K562 (cell line): ENCODE measurements around the gene UBQLNL. TPM values are rescaled to one million over a fixed set of nuclear protein-coding genes. Genes with fewer than 3 reads are reported as not detected.

Source experiments
- ATAC-seq: fragments of 200-7000 bp; cut with Tn5 transposase; 3 replicates; pipeline ENCODE4 v1.9.1; 2020; ENCODE audit warnings: moderate library complexity
- BruUV-seq: library from RNA; stranded (reverse); fragments of 400-500 nt; replicated peaks from 2 replicates; lab custom pipeline; 2021; lab: Mats Ljungman, UMichigan
- CTCF ChIA-PET: fragments of 300-600 bp; formaldehyde crosslinking; extraction: SDS; loops from one replicate; lab custom pipeline; 2021; ENCODE audit warnings: low intra/inter-chr PET ratio; lab: Yijun Ruan, JAX
- POLR2A ChIA-PET: fragments of 300-600, 350-650 bp; sonication (Branson Sonifier 250); formaldehyde crosslinking; extraction: SDS; loops from one replicate; lab custom pipeline; 2021; ENCODE audit warnings: antibody characterized with exemption, inconsistent platforms; lab: Yijun Ruan, JAX
- DNase-seq, 4 experiments: peaks; one replicate each; pipeline versions ENCODE4 v3.0.0 to v3.0.0-alpha.2; 2011 to 2018; ENCODE audit warnings: low spot score in 3 of 4, mixed read lengths in 3 of 4; ENCODE audit errors: extremely low read depth in 1 of 4
- FAIRE-seq: peaks from 2 replicates; lab custom pipeline; 2011; peaks lifted over from hg19 to GRCh38; lab: Jason Lieb, UNC
- H2AFZ ChIP-seq: 2 replicates; pipeline ENCODE4 v1.6.0; 2011; ENCODE audit warnings: low read depth, low read length, control low read depth, inconsistent platforms
- H3K27ac ChIP-seq: fragments of 200-600 bp; 3 replicates; pipeline ENCODE4 v1.8.0; 2011; ENCODE audit warnings: low read depth, mild to moderate bottlenecking, control low read depth, inconsistent platforms, low read length, moderate library complexity, mixed read lengths; ENCODE audit errors: extremely low read depth
- H3K27me3 ChIP-seq, 2 experiments: fragments of 300-600 bp in 1 of 2; 2 replicates in 1 of 2; 3 replicates in 1 of 2; pipeline versions ENCODE4 v1.6.0 to v1.8.0; 2011; ENCODE audit warnings: inconsistent platforms in 2 of 2, low read length in 2 of 2, mild to moderate bottlenecking in 1 of 2, mixed read lengths in 1 of 2, moderate library complexity in 1 of 2; ENCODE audit not compliant: control insufficient read depth in 2 of 2, insufficient read depth in 2 of 2
- H3K36me3 ChIP-seq: fragments of 300-600 bp; 3 replicates; pipeline ENCODE4 v1.8.0; 2011; ENCODE audit warnings: mild to moderate bottlenecking, low read length, inconsistent platforms; ENCODE audit not compliant: control insufficient read depth, insufficient read depth
- H3K4me1 ChIP-seq, 2 experiments: fragments of 200-600 bp in 1 of 2; replicated peaks in 1 of 2; 2 replicates in 1 of 2; 3 replicates in 1 of 2; pipeline versions ENCODE4 v1.5.1 to v1.8.0; 2011; ENCODE audit warnings: inconsistent platforms in 2 of 2, low read length in 2 of 2, mild to moderate bottlenecking in 1 of 2, mixed read lengths in 1 of 2, moderate library complexity in 1 of 2; ENCODE audit not compliant: control insufficient read depth in 2 of 2, insufficient read depth in 2 of 2
- H3K4me2 ChIP-seq: 2 replicates; pipeline ENCODE4 v1.6.1; 2011; ENCODE audit warnings: low read length, control low read depth, inconsistent platforms, mixed read lengths; ENCODE audit not compliant: insufficient read depth
- H3K4me3 ChIP-seq: fragments of 200-600 bp; sonication (generic), shearing (Covaris generic); 2 replicates; pipeline ENCODE4 v1.5.1; 2016; ENCODE audit warnings: control low read depth, inconsistent platforms
- H3K79me2 ChIP-seq: fragments of 200-600 bp; 3 replicates; pipeline ENCODE4 v1.8.0; 2011; ENCODE audit warnings: low read length, inconsistent platforms; ENCODE audit not compliant: control insufficient read depth, insufficient read depth
- H3K9ac ChIP-seq, 2 experiments: 2 replicates each; pipeline versions ENCODE4 v1.6.0 to v1.6.1; 2011; ENCODE audit warnings: low read depth in 2 of 2, low read length in 2 of 2, control low read depth in 1 of 2, inconsistent platforms in 1 of 2, mild to moderate bottlenecking in 1 of 2, mixed read lengths in 1 of 2; ENCODE audit not compliant: insufficient read depth in 1 of 2
- H3K9me1 ChIP-seq: one replicate; pipeline ENCODE4 v1.6.0; 2011; ENCODE audit warnings: inconsistent platforms, mild to moderate bottlenecking, low read length, moderate library complexity; ENCODE audit not compliant: control insufficient read depth, insufficient read depth
- H3K9me3 ChIP-seq: replicated peaks from 2 replicates; pipeline ENCODE4 v1.5.1; 2011; ENCODE audit warnings: low read depth, low read length, inconsistent platforms; ENCODE audit not compliant: control insufficient read depth, insufficient read depth
- H4K20me1 ChIP-seq: replicated peaks from 2 replicates; pipeline ENCODE4 v1.6.1; 2011; ENCODE audit warnings: low read length, inconsistent platforms, mixed read lengths; ENCODE audit not compliant: control insufficient read depth, insufficient read depth
- BHLHE40 ChIP-seq: IDR thresholded peaks from 2 replicates; pipeline ENCODE4 v1.6.1; 2011; ENCODE audit warnings: low read length, improper control_type of control experiment
- CC2D1A ChIP-seq: fragments of 450-650 bp; IDR thresholded peaks from 2 replicates; pipeline ENCODE4 v1.6.1; 2017; ENCODE audit warnings: mild to moderate bottlenecking
- HDGF ChIP-seq: fragments of 450-650 bp; IDR thresholded peaks from 2 replicates; pipeline ENCODE4 v1.6.1; 2016
- HOMEZ ChIP-seq: fragments of 250-450 bp; sonication (Bioruptor Pico); IDR thresholded peaks from 2 replicates; pipeline ENCODE4 v1.4.0; 2020; ENCODE audit warnings: mild to moderate bottlenecking, moderate library complexity
- HOXB6 ChIP-seq: fragments of 250-450 bp; sonication (Bioruptor Pico); IDR thresholded peaks from 2 replicates; pipeline ENCODE4 v1.5.1; 2022; ENCODE audit warnings: mild to moderate bottlenecking, borderline replicate concordance
- MTA3 ChIP-seq: fragments of 450-650 bp; formaldehyde crosslinking; IDR thresholded peaks from 2 replicates; pipeline ENCODE4 v1.6.1; 2017; ENCODE audit warnings: mild to moderate bottlenecking, borderline replicate concordance
- MXI1 ChIP-seq: IDR thresholded peaks from 2 replicates; pipeline ENCODE4 v1.6.1; 2011; ENCODE audit warnings: low read depth, mild to moderate bottlenecking, improper control_type of control experiment, low read length
- NONO ChIP-seq, 2 experiments: fragments of 200-400 bp in 1 of 2; fragments of 450-650 bp in 1 of 2; formaldehyde crosslinking in 1 of 2; IDR thresholded peaks; 2 replicates each; pipeline ENCODE4 v1.6.1; 2017; ENCODE audit warnings: low read depth in 2 of 2, mild to moderate bottlenecking in 2 of 2, moderate library complexity in 2 of 2, low read length in 1 of 2
- PATZ1 ChIP-seq: fragments of 250-450 bp; sonication (Bioruptor Pico); IDR thresholded peaks from 2 replicates; pipeline ENCODE4 v1.5.0; 2020; ENCODE audit warnings: mild to moderate bottlenecking, borderline replicate concordance
- SPI1 ChIP-seq: IDR thresholded peaks from 2 replicates; pipeline ENCODE4 v1.6.1; 2011; ENCODE audit warnings: low read depth, low read length, control low read depth, borderline replicate concordance
- TAF9B ChIP-seq: fragments of 450-650 bp; IDR thresholded peaks from 2 replicates; pipeline ENCODE4 v1.6.1; 2018; ENCODE audit warnings: mild to moderate bottlenecking; ENCODE audit not compliant: partially characterized antibody
- TEAD2 ChIP-seq: fragments of 450-650 bp; IDR thresholded peaks from 2 replicates; pipeline ENCODE4 v1.6.1; 2016; ENCODE audit warnings: missing genetic modification characterization, control low read depth, missing compliant biosample characterization
- ZNF239 ChIP-seq: fragments of 250-450 bp; sonication (Bioruptor Pico); IDR thresholded peaks from 2 replicates; pipeline ENCODE4 v1.4.0; 2020; ENCODE audit warnings: mild to moderate bottlenecking
- ZNF24 ChIP-seq: fragments of 450-650 bp; IDR thresholded peaks from 2 replicates; pipeline ENCODE4 v1.6.1; 2016
- WGBS: fragments of 100-300 bp; shearing (Covaris generic); methylation state at CpG from one replicate; pipeline ENCODE4 v1.1.6; 2016; ENCODE audit warnings: low coverage, mixed read lengths; ENCODE audit not compliant: insufficient coverage; ENCODE audit errors: missing lambda C conversion rate; 5-methylcytosine and 5-hydroxymethylcytosine counted together
- in situ Hi-C: fragments of 300-500 bp; cut with MboI; formaldehyde crosslinking; loops from 4 replicates; pipeline ENCODE4 v1.15.0; 2018; ENCODE audit warnings: inconsistent platforms, mixed read lengths
- intact Hi-C: fragments of 100-400 bp; cut with micrococcal nuclease; formaldehyde crosslinking; loops from 2 replicates; pipeline ENCODE4 v1.14.2; 2022
- polyA plus RNA-seq, 8 experiments: library from polyadenylated mRNA; depleted of rRNA in 4 of 8; stranded (reverse) in 5 of 8; unstranded in 3 of 8; fragments of >200 nt; fragmentation: Nextera tagmentation in 2 of 8; fragmentation: Illumina TruSeq in 1 of 8; extraction: Ambion mirVana in 2 of 8; extraction: Trizol in 1 of 8; gene quantifications; 2 replicates each; pipeline versions ENCODE4 v1.2.1 to v1.2.3, GENCODE V29; 2011 to 2014; ENCODE audit warnings: inconsistent platforms in 1 of 8, missing spikeins in 1 of 8
- total RNA-seq, 7 experiments: library from RNA; depleted of rRNA in 6 of 7; stranded (reverse); fragments of >200 nt in 6 of 7; fragmentation: Illumina TruSeq in 2 of 7; extraction: Trizol in 2 of 7; gene quantifications; 2 replicates each; pipeline versions ENCODE4 v1.2.1 to v1.2.3, GENCODE V29; 2011 to 2021; ENCODE audit warnings: low replicate concordance in 1 of 7

UBQLNL gene
- total and polyA plus RNA-seq, 9 of the 15 experiments (the other 6 are each of a cell fraction or from before 2014, with no cell fraction given): 0.07 to 0.27 (median 0.14) TPM

GRCh38 chr11:5507177-5507932 lies 9.1 kb downstream of the UBQLNL start (continued):
- no peak for TF ChIP-seq HDGF
- TF ChIP-seq ZNF239: no peak

- BruUV-seq: no TSS peak
- intact Hi-C loops (loop anchor here (10.0 kb wide), 3 partner anchors 89 to 301 kb away; partner anchors contain the start of genes OR51V1 and TRIM6), in situ Hi-C loops (no loop called here)
- H3K36me3 ChIP-seq: peaks cover 32% of the 10 kb centered on the region
- POLR2A ChIA-PET: interaction anchor here (0.5 to 8.7 kb wide), 60 partner anchors 9 to 1143 kb away, joined by 3 to 123 read pairs (median 4); partner anchors contain the start of genes OR52A5, OR52B6, OR52D1 and TRIM34
- 4% methylated on average over 8 of the region's 9 CpGs for WGBS
- H3K4me1 ChIP-seq: peaks cover 24 to 59% of the 10 kb centered on the region in 2 experiments
- peaks cover 2% of the 10 kb centered on the region for H3K9me1 ChIP-seq
- H2AFZ ChIP-seq: peak overlapping the region; percentile 88
- DNase-seq: peak in 1 of 4 experiments; percentile 90
- H3K4me3 ChIP-seq: peak overlapping the region; percentile 52
- peak overlapping the region; percentile 93 for H3K4me2 ChIP-seq
- H4K20me1 ChIP-seq: peaks cover 32% of the 10 kb centered on the region
- peak; percentile 67 for ATAC-seq
- H3K27me3 ChIP-seq: no peaks in the 10 kb centered on the region
- CTCF ChIA-PET: no interaction called here
- H3K27ac ChIP-seq: peak overlapping the region; percentile 71
- peak overlapping the region; percentile 92 for H3K9ac ChIP-seq
- peaks cover 50% of the 10 kb centered on the region for H3K79me2 ChIP-seq
- peak; percentile 83 for FAIRE-seq
- no peaks in the 10 kb centered on the region for H3K9me3 ChIP-seq
- TF ChIP-seq CC2D1A: peak; percentile 57; the same call in 1 of the 2 replicates
- TF ChIP-seq HOMEZ (CRISPR knock-in tag): no peak
- no peak; the same call in 1 of the 2 replicates for TF ChIP-seq MXI1
- TF ChIP-seq MTA3: peak; percentile 96
- no peak for TF ChIP-seq BHLHE40
- TF ChIP-seq PATZ1 (CRISPR knock-in tag): no peak
- no peak for TF ChIP-seq ZNF24
- TF ChIP-seq HOXB6 (CRISPR knock-in tag): no peak
- peak in 1 of 2 experiments; percentile 93; a peak in 2 of 4 replicates for TF ChIP-seq NONO (IDR thresholded peaks at IDR 0.05; ENCODE audit: low read depth in 2 of 2, low read length in 1 of 2)
- no peak for TF ChIP-seq SPI1
- TF ChIP-seq TAF9B: peak; percentile 93
- no peak for TF ChIP-seq TEAD2 (tag)
Measured at GRCh38 chr11:5505363-5506048, 11.0 kb downstream of the UBQLNL start.
